Measurements from ENCODE around the gene DHRS1.

Gene DHRS1

DNA sequence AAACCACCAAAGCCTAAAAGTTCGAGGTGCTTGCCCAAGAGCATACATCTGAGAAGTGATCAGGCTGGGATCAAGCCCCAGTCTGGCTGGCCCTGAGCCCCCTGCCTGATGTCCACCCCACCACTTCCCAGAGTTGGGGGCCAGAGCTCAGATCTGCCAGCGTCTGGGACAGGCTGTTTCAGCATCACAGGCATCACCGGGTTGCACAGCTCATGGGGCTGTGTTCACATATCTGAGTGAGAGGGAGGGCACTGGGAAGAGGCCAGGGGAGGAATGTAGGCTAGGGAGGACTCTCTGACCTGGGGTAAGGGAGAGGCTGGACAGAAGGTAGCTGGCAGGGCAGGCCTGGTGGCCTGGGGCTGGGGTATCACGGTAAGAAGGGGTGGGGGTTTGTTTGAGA lies 42.6 kb downstream of the DHRS1 start:
- TF ChIP-seq, protein P1, sequence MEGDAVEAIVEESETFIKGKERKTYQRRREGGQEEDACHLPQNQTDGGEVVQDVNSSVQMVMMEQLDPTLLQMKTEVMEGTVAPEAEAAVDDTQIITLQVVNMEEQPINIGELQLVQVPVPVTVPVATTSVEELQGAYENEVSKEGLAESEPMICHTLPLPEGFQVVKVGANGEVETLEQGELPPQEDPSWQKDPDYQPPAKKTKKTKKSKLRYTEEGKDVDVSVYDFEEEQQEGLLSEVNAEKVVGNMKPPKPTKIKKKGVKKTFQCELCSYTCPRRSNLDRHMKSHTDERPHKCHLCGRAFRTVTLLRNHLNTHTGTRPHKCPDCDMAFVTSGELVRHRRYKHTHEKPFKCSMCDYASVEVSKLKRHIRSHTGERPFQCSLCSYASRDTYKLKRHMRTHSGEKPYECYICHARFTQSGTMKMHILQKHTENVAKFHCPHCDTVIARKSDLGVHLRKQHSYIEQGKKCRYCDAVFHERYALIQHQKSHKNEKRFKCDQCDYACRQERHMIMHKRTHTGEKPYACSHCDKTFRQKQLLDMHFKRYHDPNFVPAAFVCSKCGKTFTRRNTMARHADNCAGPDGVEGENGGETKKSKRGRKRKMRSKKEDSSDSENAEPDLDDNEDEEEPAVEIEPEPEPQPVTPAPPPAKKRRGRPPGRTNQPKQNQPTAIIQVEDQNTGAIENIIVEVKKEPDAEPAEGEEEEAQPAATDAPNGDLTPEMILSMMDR (IDR thresholded peaks at IDR 0.05) = no peak
- H3K4me3 ChIP-seq = no peak overlapping the region
- no peak for DNase-seq

DNA sequence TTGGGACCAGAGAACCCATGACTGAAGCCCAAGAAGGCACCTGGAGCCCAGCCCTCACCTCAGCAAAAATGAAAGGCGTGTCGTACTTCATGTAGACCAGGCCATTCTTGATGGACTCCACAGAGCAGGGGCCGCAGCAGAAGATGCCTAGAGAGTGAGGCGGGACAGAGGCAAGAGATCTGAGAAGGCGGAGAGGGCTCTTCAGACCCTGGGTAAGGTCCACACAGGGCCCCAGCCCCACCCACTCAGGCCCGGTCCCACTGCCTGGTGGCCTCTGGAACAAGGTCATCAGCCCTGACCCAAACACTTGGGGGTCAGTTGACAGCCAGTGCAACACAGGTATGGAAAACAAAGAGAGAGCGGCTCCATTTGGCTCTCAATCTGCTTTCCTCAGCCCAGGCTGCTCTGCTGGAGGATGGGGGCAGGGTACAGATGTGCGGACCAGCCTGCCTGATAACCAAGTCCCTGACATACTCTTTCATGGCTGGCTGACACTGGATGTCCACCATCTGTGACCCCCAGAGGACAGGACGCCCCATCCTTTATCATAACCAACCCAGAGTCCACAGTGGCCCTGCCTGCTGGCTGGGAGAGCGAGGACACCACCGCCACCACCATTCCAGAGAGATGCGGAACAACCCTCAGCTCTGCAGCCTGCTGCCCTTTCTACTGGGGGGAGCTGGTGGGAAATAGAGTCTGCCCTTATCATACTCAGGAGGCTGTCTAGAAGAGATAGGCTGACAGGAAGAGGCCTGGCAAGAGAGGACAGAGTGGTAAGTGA lies 43.5 kb downstream of the DHRS1 start:
- TF ChIP-seq, protein P1 (IDR thresholded peaks at IDR 0.05) = no peak
- no peak overlapping the region for H3K4me3 ChIP-seq
- peaks cover 0 to 13% (median 10%) of the 10 kb centered on the region in 4 donors for H3K4me1 ChIP-seq
- H3K9me3 ChIP-seq = no peaks in the 10 kb centered on the region
- no peak overlapping the region for H3K27ac ChIP-seq
- H3K27me3 ChIP-seq = no peaks in the 10 kb centered on the region
- H3K36me3 ChIP-seq = peaks cover 0 to 24% (median 0%) of the 10 kb centered on the region in 3 donors
- intact Hi-C loops (cut with DNase I; ENCODE audit: low total_unique reads) = no loop called here
- peak in 1 of 2 donors; percentile 47 for DNase-seq

More for the DNA sequence above, 42.6 kb downstream of the DHRS1 start:
- H3K4me1 ChIP-seq = peaks cover 0 to 13% (median 10%) of the 10 kb centered on the region in 4 donors
- H3K9me3 ChIP-seq = no peaks in the 10 kb centered on the region
- H3K27me3 ChIP-seq = no peaks in the 10 kb centered on the region
- H3K27ac ChIP-seq = no peak overlapping the region
- peaks cover 0 to 24% (median 0%) of the 10 kb centered on the region in 3 donors for H3K36me3 ChIP-seq
- intact Hi-C loops (cut with DNase I; ENCODE audit: low total_unique reads) = no loop called here

DNA sequence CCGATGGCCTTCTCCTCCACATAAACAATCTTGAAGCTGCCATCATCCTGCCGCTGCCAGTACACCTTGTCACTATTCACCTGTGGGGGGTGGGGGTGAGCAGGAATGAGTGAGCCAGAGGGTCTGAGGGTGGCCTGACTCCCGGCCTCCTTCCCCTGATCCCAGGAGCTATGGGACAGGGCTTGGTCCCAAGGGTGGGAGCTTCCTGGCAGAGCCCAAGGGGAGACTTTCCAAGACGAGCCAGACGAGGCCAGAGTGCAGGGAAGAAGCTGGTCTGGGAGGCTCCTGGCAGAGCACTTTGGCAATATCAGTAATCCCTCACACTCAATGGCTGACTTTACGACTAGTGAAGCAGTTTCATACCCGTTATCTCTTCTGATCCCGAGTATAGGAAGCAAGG lies 44.1 kb downstream of the DHRS1 start:
- no peaks in the 10 kb centered on the region for H3K27me3 ChIP-seq
- intact Hi-C loops (cut with DNase I; ENCODE audit: low total_unique reads) = no loop called here
- TF ChIP-seq, protein P1 (IDR thresholded peaks at IDR 0.05) = no peak
- peak in 1 of 2 donors; percentile 42 for DNase-seq
- peaks cover 0 to 13% (median 10%) of the 10 kb centered on the region in 4 donors for H3K4me1 ChIP-seq
- no peak overlapping the region for H3K4me3 ChIP-seq
- H3K36me3 ChIP-seq = peaks cover 0 to 24% (median 0%) of the 10 kb centered on the region in 3 donors
- H3K27ac ChIP-seq = no peak overlapping the region
- no peaks in the 10 kb centered on the region for H3K9me3 ChIP-seq

DNA sequence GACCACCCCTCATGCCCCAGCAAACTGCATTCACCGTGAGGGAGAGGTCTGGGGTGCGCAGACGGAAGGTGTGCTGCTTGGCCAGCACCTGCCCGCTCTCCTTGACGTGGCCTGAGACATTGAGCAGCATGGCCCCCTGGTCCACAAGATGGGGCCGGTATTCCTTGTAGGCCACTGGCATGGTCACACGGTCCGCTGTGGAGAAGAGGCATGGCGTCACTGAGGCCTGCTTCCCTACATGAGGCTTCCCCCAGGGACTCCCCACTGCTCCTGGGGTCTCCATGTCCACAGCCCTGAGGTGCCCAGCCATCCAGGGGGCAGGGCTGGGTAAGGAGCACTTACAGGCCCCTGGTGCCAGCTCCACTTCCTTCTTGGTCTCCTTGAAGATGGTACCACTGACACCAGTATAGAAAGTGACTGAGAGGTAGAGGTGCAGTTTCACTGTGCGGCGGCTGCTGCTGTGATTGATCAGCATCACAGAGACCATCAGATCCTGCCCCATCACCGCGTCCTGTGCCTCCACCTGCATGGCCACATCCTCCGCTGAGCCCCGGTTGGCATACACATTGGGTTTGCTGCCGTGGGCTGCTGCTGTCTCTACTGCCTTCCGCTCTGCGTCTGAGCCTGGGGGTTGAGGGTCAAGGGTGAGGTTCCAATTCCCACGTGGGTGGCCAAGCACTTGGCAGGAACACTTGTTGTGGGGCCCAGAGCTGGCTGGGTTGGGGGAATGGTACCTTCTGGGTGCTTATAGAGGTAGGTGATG lies 44.8 kb downstream of the DHRS1 start:
- intact Hi-C loops (cut with DNase I; ENCODE audit: low total_unique reads) = no loop called here
- TF ChIP-seq, protein P1 (IDR thresholded peaks at IDR 0.05) = no peak
- no peaks in the 10 kb centered on the region for H3K27me3 ChIP-seq
- H3K27ac ChIP-seq = no peak overlapping the region
- no peak overlapping the region for H3K4me3 ChIP-seq
- H3K9me3 ChIP-seq = no peaks in the 10 kb centered on the region
- peak in 1 of 2 donors; percentile 53 for DNase-seq
- peaks cover 0 to 24% (median 0%) of the 10 kb centered on the region in 3 donors for H3K36me3 ChIP-seq
- H3K4me1 ChIP-seq = peaks cover 0 to 13% (median 10%) of the 10 kb centered on the region in 4 donors

DNA sequence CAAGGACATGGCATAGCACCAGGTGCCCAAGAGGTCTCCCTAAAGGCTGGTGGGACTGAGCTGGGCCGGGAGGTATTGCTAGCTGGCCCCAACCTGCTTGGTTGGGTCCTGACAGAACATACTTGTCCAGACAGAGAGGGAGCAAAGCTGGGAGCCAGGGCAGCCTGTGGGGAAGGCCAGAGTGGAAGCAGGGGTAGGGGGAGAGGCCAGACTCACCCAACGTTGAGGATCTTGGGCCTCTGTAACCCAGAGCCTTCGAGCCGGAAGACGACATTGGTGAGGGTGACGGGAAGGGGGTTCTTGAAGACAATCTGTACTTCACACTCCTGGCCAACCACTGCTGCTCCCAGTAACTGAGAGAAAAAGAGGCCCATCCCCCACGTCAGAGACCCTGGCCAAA lies 45.6 kb downstream of the DHRS1 start:
- intact Hi-C loops (cut with DNase I; ENCODE audit: low total_unique reads) = no loop called here
- Histone ChIP-seq H3K27ac (no peak overlapping the region), H3K4me3 (no peak overlapping the region), H3K9me3 (no peaks in the 10 kb centered on the region), H3K27me3 (no peaks in the 10 kb centered on the region), H3K36me3 (peaks cover 0 to 28% (median 0%) of the 10 kb centered on the region in 3 donors), H3K4me1 (peaks cover 0 to 4% (median 3%) of the 10 kb centered on the region in 4 donors)
- DNase-seq = peak in 1 of 2 donors; percentile 41
- TF ChIP-seq, protein P1 (IDR thresholded peaks at IDR 0.05) = no peak

All from tibial artery (tissue), 4 donors.